GM12878 (cell line): ENCODE data around the gene COG1. TPM values are rescaled to one million over a fixed set of nuclear protein-coding genes. Genes with fewer than 3 reads are reported as not detected.

Experiments used
- ATAC-seq: fragments of 200-7000 bp; cut with Tn5 transposase; 3 replicates; pipeline ENCODE4 v1.9.1; 2020; ENCODE audit warnings: mild to moderate bottlenecking, moderate library complexity
- BruUV-seq: library from RNA; stranded (reverse); fragments of 400-500 nt; replicated peaks from 2 replicates; lab custom pipeline; 2021; lab: Mats Ljungman, UMichigan
- CTCF ChIA-PET: fragments of 300-600 bp; sonication (Branson Sonifier 250); formaldehyde crosslinking; extraction: SDS; loops from one replicate; lab custom pipeline; 2021; ENCODE audit warnings: inconsistent platforms; lab: Yijun Ruan, JAX
- POLR2A ChIA-PET: fragments of 350-600 bp; formaldehyde crosslinking; extraction: SDS; loops from one replicate; lab custom pipeline; 2021; ENCODE audit warnings: inconsistent platforms; lab: Charles Lee
- RAD21 ChIA-PET: fragments of 300-600 bp; sonication (Branson Sonifier 250); formaldehyde crosslinking; loops from one replicate; lab custom pipeline; 2023; ENCODE audit warnings: antibody characterized with exemption; ENCODE audit not compliant: unreplicated experiment; lab: Charles Lee
- SMC1A ChIA-PET: fragments of 300-600 bp; sonication (Branson Sonifier 250); formaldehyde crosslinking; loops from one replicate; lab custom pipeline; 2023; ENCODE audit not compliant: unreplicated experiment, uncharacterized antibody; lab: Charles Lee
- DNase-seq: peaks from one replicate; pipeline ENCODE4 v3.0.0-alpha.2; 2011; ENCODE audit warnings: low read depth, low spot score
- FAIRE-seq: peaks from 3 replicates; lab custom pipeline; 2011; peaks lifted over from hg19 to GRCh38; lab: Jason Lieb, UNC
- H2AFZ ChIP-seq: 2 replicates; pipeline ENCODE4 v1.6.0; 2011; ENCODE audit warnings: low read depth, low read length, control low read depth; ENCODE audit not compliant: control insufficient read depth
- H3K27ac ChIP-seq: 2 replicates; pipeline ENCODE4 v1.5.1; 2011; ENCODE audit warnings: control low read depth; ENCODE audit not compliant: control insufficient read depth, insufficient read depth
- H3K27me3 ChIP-seq, 2 experiments: replicated peaks in 1 of 2; 2 replicates each; pipeline versions ENCODE4 v1.6.0 to v1.6.1; 2011; ENCODE audit warnings: low read length in 1 of 2; ENCODE audit not compliant: control insufficient read depth in 2 of 2, insufficient read depth in 2 of 2
- H3K36me3 ChIP-seq, 2 experiments: 2 replicates each; pipeline ENCODE4 v1.5.1; 2011; ENCODE audit warnings: low read length in 1 of 2; ENCODE audit not compliant: control insufficient read depth in 2 of 2, insufficient read depth in 2 of 2
- H3K4me1 ChIP-seq: 2 replicates; pipeline ENCODE4 v1.6.1; 2011; ENCODE audit warnings: mild to moderate bottlenecking, low read length, moderate library complexity, mixed read lengths; ENCODE audit not compliant: control insufficient read depth, insufficient read depth
- H3K4me2 ChIP-seq: 2 replicates; pipeline ENCODE4 v1.6.0; 2011; ENCODE audit warnings: control low read depth; ENCODE audit not compliant: control insufficient read depth, insufficient read depth
- H3K4me3 ChIP-seq: fragments of 200-600 bp; sonication (generic); 2 replicates; pipeline ENCODE4 v1.5.1; 2016
- H3K79me2 ChIP-seq: 2 replicates; pipeline ENCODE4 v1.6.0; 2011; ENCODE audit warnings: low read length; ENCODE audit not compliant: control insufficient read depth, insufficient read depth
- H3K9ac ChIP-seq: 2 replicates; pipeline ENCODE4 v1.8.0; 2011; ENCODE audit warnings: low read length, control low read depth, mixed read lengths; ENCODE audit not compliant: control insufficient read depth, insufficient read depth
- H3K9me3 ChIP-seq: replicated peaks from 3 replicates; pipeline ENCODE4 v1.5.1; 2011; ENCODE audit warnings: mild to moderate bottlenecking, low read length; ENCODE audit not compliant: control insufficient read depth, insufficient read depth
- H4K20me1 ChIP-seq: 2 replicates; pipeline ENCODE4 v1.6.0; 2011; ENCODE audit not compliant: control insufficient read depth, insufficient read depth
- PML ChIP-seq: IDR thresholded peaks from 2 replicates; pipeline ENCODE4 v1.6.1; 2012; ENCODE audit warnings: low read length, inconsistent platforms
- RAD21 ChIP-seq: IDR thresholded peaks from 2 replicates; pipeline ENCODE4 v1.6.1; 2011; ENCODE audit warnings: mild to moderate bottlenecking, low read depth, low read length, moderate library complexity; ENCODE audit not compliant: insufficient read depth
- SMARCA5 ChIP-seq: fragments of 450-650 bp; IDR thresholded peaks from 2 replicates; pipeline ENCODE4 v1.6.1; 2017; ENCODE audit warnings: mild to moderate bottlenecking
- SMC3 ChIP-seq: IDR thresholded peaks from 2 replicates; pipeline ENCODE4 v1.6.1; 2011; ENCODE audit warnings: low read length, improper control_type of control experiment, borderline replicate concordance
- TCF12 ChIP-seq: IDR thresholded peaks from 2 replicates; pipeline ENCODE4 v1.6.1; 2011; ENCODE audit warnings: low read depth, mild to moderate bottlenecking, low read length
- YY1 ChIP-seq: IDR thresholded peaks from 2 replicates; pipeline ENCODE4 v1.6.1; 2011; ENCODE audit warnings: low read depth, mild to moderate bottlenecking, low read length
- ZNF217 ChIP-seq: fragments of 450-650 bp; IDR thresholded peaks from 2 replicates; pipeline ENCODE4 v1.6.1; 2017; ENCODE audit warnings: antibody characterized with exemption, mild to moderate bottlenecking
- WGBS: methylation state at CpG from one replicate; pipeline ENCODE4 v1.1.6; 2016; ENCODE audit warnings: low lambda C conversion rate; ENCODE audit not compliant: insufficient replicate concordance, insufficient coverage; ENCODE audit errors: missing lambda C conversion rate; 5-methylcytosine and 5-hydroxymethylcytosine counted together
- in situ Hi-C: fragments of 300-500 bp; cut with MboI; formaldehyde crosslinking; loops from 9 replicates; pipeline ENCODE4 v1.14.3; 2018; ENCODE audit warnings: mixed read lengths
- intact Hi-C: fragments of 100-400 bp; cut with micrococcal nuclease; formaldehyde crosslinking; loops from one replicate; pipeline ENCODE4 v1.14.2; 2022; ENCODE audit not compliant: unreplicated experiment
- polyA plus RNA-seq, 11 experiments: library from polyadenylated mRNA; depleted of rRNA in 4 of 11; unstranded in 6 of 11; stranded (reverse) in 5 of 11; fragments of >200 nt; fragmentation: Nextera tagmentation in 4 of 11; fragmentation: Illumina TruSeq in 1 of 11; extraction: Ambion mirVana in 4 of 11; extraction: Trizol in 1 of 11; gene quantifications; 1 replicate in 1 of 11; 2 replicates in 10 of 11; pipeline versions ENCODE4 v1.2.1 to v1.2.3, GENCODE V29; 2011 to 2016; ENCODE audit warnings: inconsistent platforms in 2 of 11, missing spikeins in 2 of 11, low read depth in 1 of 11
- total RNA-seq, 4 experiments: library from RNA; depleted of rRNA in 3 of 4; stranded (reverse); fragments of >200 nt in 3 of 4; fragmentation: Illumina TruSeq in 1 of 4; extraction: Trizol in 1 of 4; gene quantifications; 2 replicates each; pipeline versions ENCODE4 v1.2.1 to v1.2.3, GENCODE V29; 2013 to 2021
- TF ChIP-seq, protein P1 (sequence below), 3 experiments: IDR thresholded peaks in 2 of 3; conservative IDR thresholded peaks in 1 of 3; 2 replicates each; pipeline ENCODE4 v1.5.1; 2011; ENCODE audit warnings: low read depth in 3 of 3, low read length in 3 of 3, mild to moderate bottlenecking in 3 of 3, control low read depth in 2 of 3, moderate library complexity in 2 of 3, inconsistent platforms in 1 of 3, mixed read lengths in 1 of 3; ENCODE audit not compliant: control insufficient read depth in 2 of 3, insufficient read depth in 1 of 3; ENCODE audit errors: extremely low read depth in 1 of 3
- TF ChIP-seq, protein P2 (sequence below): fragments of 450-650 bp; IDR thresholded peaks from 2 replicates; pipeline ENCODE4 v1.6.1; 2014; ENCODE audit warnings: mild to moderate bottlenecking
- TF ChIP-seq, protein P3 (sequence below): IDR thresholded peaks from 2 replicates; pipeline ENCODE4 v1.6.1; 2012; ENCODE audit warnings: low read depth, low read length, improper control_type of control experiment
- TF ChIP-seq, protein P4 (sequence below): fragments of 450-650 bp; formaldehyde crosslinking; IDR thresholded peaks from 2 replicates; pipeline ENCODE4 v1.4.0; 2020; ENCODE audit warnings: mild to moderate bottlenecking, moderate library complexity

Gene COG1
- total and polyA plus RNA-seq, 10 of the 15 experiments (the other 5 are each of a cell fraction or from before 2014, with no cell fraction given), result 10.5 to 24.1 (median 18.1) TPM

DNA sequence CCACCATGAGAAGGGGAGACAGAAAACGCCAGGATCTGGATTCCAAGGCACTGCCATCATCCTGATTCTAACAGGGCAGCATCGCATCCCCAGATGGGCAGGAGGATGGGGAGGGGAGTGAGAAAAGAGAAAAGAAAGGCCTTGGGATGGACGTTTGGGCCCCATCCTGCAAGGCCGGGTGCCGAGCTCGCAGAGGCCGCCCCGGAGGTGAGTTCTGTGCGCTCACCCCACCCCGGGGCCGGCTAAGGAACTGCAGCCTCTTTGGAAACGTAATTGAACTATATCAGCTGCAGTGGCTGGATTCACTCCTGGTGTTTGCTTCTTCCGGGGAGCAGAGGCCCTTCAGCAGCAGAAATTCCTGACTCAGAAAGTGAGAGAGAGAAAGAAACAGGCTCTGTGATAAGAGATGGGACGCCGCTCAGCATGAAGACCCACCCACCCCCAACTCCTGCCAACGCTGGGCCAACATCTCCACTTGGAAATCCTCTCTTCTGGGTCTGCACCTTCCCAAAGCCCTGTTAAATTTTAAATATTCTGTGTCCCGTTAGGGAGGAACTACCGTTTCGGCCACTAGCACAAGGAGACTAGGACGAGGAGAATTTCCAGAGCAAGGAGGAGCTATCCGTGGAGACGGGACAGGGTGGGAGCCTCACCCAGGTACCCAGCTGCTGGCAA, 36.6 kb upstream of the COG1 start:
- Histone ChIP-seq H3K4me1 (peaks cover 40% of the 10 kb centered on the region), H3K27me3 (no peaks in the 10 kb centered on the region), H3K9ac (peak overlapping the region; percentile 54), H3K27ac (peak overlapping the region; percentile 80), H3K4me3 (peak overlapping the region; percentile 39; the same call in 1 of the 2 replicates), H3K4me2 (peak overlapping the region; percentile 82), H4K20me1 (no peaks in the 10 kb centered on the region), H3K79me2 (no peaks in the 10 kb centered on the region), H3K9me3 (no peaks in the 10 kb centered on the region), H3K36me3 (no peaks in the 10 kb centered on the region), H2AFZ (peak overlapping the region; percentile 94)
- whole genome bisulfite sequencing, result 21% methylated on average over 22 of the region's 22 CpGs
- in situ Hi-C loops, result loop anchor here (5.0 to 10.0 kb wide), 2 partner anchors 169 to 592 kb away; no protein-coding TSS in a partner anchor
- ChIA-PET RAD21 (interaction anchor here (0.6 to 4.4 kb wide), 22 partner anchors 10 to 599 kb away, joined by 3 to 85 read pairs (median 5); partner anchors contain the start of genes COG1 and SSTR2), POLR2A (interaction anchor here (0.6 to 2.7 kb wide), 8 partner anchors 9 to 429 kb away, joined by 3 to 19 read pairs (median 4); partner anchors contain the start of gene SSTR2), SMC1A (interaction anchor here (0.5 to 4.5 kb wide), 24 partner anchors 8 to 599 kb away, joined by 3 to 77 read pairs (median 5); partner anchors contain the start of gene SSTR2), CTCF (interaction anchor here (0.5 to 6.4 kb wide), 41 partner anchors 8 to 600 kb away, joined by 3 to 114 read pairs (median 4); partner anchors contain the start of gene SSTR2)
- TSS peak; percentile 62 for BruUV-seq
- ATAC-seq (peak; percentile 91), DNase-seq (no peak), FAIRE-seq (no peak)
- intact Hi-C loops, result loop anchor here (1.0 to 5.0 kb wide), 5 partner anchors 64 to 596 kb away; partner anchors contain the start of gene SLC39A11
- TF ChIP-seq, protein P1, sequence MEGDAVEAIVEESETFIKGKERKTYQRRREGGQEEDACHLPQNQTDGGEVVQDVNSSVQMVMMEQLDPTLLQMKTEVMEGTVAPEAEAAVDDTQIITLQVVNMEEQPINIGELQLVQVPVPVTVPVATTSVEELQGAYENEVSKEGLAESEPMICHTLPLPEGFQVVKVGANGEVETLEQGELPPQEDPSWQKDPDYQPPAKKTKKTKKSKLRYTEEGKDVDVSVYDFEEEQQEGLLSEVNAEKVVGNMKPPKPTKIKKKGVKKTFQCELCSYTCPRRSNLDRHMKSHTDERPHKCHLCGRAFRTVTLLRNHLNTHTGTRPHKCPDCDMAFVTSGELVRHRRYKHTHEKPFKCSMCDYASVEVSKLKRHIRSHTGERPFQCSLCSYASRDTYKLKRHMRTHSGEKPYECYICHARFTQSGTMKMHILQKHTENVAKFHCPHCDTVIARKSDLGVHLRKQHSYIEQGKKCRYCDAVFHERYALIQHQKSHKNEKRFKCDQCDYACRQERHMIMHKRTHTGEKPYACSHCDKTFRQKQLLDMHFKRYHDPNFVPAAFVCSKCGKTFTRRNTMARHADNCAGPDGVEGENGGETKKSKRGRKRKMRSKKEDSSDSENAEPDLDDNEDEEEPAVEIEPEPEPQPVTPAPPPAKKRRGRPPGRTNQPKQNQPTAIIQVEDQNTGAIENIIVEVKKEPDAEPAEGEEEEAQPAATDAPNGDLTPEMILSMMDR (IDR thresholded peaks at IDR 0.05 in 2 of 3, conservative IDR thresholded peaks at IDR 0.05 in 1 of 3; ENCODE audit: control insufficient read depth in 2 of 3, extremely low read depth in 1 of 3, insufficient read depth in 1 of 3, low read depth in 3 of 3, low read length in 3 of 3), result peak; percentile 87 to 88 (median 87)
- TF ChIP-seq, protein P2, sequence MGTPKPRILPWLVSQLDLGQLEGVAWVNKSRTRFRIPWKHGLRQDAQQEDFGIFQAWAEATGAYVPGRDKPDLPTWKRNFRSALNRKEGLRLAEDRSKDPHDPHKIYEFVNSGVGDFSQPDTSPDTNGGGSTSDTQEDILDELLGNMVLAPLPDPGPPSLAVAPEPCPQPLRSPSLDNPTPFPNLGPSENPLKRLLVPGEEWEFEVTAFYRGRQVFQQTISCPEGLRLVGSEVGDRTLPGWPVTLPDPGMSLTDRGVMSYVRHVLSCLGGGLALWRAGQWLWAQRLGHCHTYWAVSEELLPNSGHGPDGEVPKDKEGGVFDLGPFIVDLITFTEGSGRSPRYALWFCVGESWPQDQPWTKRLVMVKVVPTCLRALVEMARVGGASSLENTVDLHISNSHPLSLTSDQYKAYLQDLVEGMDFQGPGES, result no peak
- TF ChIP-seq ZNF217 (no peak), YY1 (peak; percentile 72; the same call in 1 of the 2 replicates), SMC3 (peak; percentile 82), RAD21 (peak; percentile 73), SMARCA5 (peak; percentile 29; the same call in 1 of the 2 replicates), TCF12 (0 out of 2 replicates have a peak, but pooled peaks have one; percentile 16), PML (no peak)
- TF ChIP-seq, protein P3, sequence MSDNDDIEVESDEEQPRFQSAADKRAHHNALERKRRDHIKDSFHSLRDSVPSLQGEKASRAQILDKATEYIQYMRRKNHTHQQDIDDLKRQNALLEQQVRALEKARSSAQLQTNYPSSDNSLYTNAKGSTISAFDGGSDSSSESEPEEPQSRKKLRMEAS, result no peak
- TF ChIP-seq, protein P4, sequence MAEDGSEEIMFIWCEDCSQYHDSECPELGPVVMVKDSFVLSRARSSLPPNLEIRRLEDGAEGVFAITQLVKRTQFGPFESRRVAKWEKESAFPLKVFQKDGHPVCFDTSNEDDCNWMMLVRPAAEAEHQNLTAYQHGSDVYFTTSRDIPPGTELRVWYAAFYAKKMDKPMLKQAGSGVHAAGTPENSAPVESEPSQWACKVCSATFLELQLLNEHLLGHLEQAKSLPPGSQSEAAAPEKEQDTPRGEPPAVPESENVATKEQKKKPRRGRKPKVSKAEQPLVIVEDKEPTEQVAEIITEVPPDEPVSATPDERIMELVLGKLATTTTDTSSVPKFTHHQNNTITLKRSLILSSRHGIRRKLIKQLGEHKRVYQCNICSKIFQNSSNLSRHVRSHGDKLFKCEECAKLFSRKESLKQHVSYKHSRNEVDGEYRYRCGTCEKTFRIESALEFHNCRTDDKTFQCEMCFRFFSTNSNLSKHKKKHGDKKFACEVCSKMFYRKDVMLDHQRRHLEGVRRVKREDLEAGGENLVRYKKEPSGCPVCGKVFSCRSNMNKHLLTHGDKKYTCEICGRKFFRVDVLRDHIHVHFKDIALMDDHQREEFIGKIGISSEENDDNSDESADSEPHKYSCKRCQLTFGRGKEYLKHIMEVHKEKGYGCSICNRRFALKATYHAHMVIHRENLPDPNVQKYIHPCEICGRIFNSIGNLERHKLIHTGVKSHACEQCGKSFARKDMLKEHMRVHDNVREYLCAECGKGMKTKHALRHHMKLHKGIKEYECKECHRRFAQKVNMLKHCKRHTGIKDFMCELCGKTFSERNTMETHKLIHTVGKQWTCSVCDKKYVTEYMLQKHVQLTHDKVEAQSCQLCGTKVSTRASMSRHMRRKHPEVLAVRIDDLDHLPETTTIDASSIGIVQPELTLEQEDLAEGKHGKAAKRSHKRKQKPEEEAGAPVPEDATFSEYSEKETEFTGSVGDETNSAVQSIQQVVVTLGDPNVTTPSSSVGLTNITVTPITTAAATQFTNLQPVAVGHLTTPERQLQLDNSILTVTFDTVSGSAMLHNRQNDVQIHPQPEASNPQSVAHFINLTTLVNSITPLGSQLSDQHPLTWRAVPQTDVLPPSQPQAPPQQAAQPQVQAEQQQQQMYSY (CRISPR knock-in tag), result no peak
